HepG2 (cell line): ENCODE data around the gene FXN. TPM values are rescaled to one million over a fixed set of nuclear protein-coding genes. Genes with fewer than 3 reads are reported as not detected.
A peak's percentile ranks its signal among the peaks of the same experiment; 100 is the strongest.

Experiments
- ATAC-seq: fragments of 200-7000 bp; cut with Tn5 transposase; 3 replicates; pipeline ENCODE4 v1.9.1; 2020; ENCODE audit warnings: mild to moderate bottlenecking, moderate library complexity
- BruUV-seq: library from RNA; stranded (reverse); fragments of 400-500 nt; replicated peaks from 2 replicates; lab custom pipeline; 2021; lab: Mats Ljungman, UMichigan
- CTCF ChIA-PET: fragments of 300-600 bp; formaldehyde crosslinking; extraction: SDS; loops from one replicate; lab custom pipeline; 2021; ENCODE audit warnings: low total read pairs, inconsistent platforms, low intra/inter-chr PET ratio; lab: Yijun Ruan, JAX
- POLR2A ChIA-PET: fragments of 350-600 bp; sonication (Branson Sonifier 250); formaldehyde crosslinking; loops from one replicate; lab custom pipeline; 2020; ENCODE audit warnings: antibody characterized with exemption, inconsistent platforms; lab: Yijun Ruan, JAX
- DNase-seq: peaks from one replicate; pipeline ENCODE4 v3.0.0-alpha.2; 2015; ENCODE audit warnings: low spot score
- FAIRE-seq: peaks from 3 replicates; lab custom pipeline; 2011; peaks lifted over from hg19 to GRCh38; lab: Jason Lieb, UNC
- H2AFZ ChIP-seq: one replicate; pipeline ENCODE4 v1.6.1; 2011; ENCODE audit warnings: low read length, inconsistent platforms
- H3K27ac ChIP-seq: fragments of 300-600 bp; 3 replicates; pipeline ENCODE4 v1.8.0; 2011; ENCODE audit warnings: mixed run types, mild to moderate bottlenecking, mixed read lengths, low read length, inconsistent platforms; ENCODE audit not compliant: insufficient read depth; ENCODE audit errors: extremely low read length
- H3K27me3 ChIP-seq, 2 experiments: fragments of 200-600 bp in 1 of 2; 2 replicates in 1 of 2; 3 replicates in 1 of 2; pipeline versions ENCODE4 v1.6.0 to v1.8.0; 2011; ENCODE audit warnings: low read length in 2 of 2, mild to moderate bottlenecking in 2 of 2, moderate library complexity in 2 of 2, inconsistent platforms in 1 of 2; ENCODE audit not compliant: insufficient read depth in 2 of 2, control insufficient read depth in 1 of 2
- H3K36me3 ChIP-seq, 2 experiments: fragments of 200-600 bp in 1 of 2; replicated peaks in 1 of 2; 2 replicates in 1 of 2; 3 replicates in 1 of 2; pipeline versions ENCODE4 v1.5.1 to v1.8.0; 2011; ENCODE audit warnings: low read length in 2 of 2, inconsistent platforms in 1 of 2; ENCODE audit not compliant: insufficient read depth in 2 of 2, control insufficient read depth in 1 of 2
- H3K4me1 ChIP-seq: 2 replicates; pipeline ENCODE4 v1.5.1; 2012; ENCODE audit warnings: low read length, inconsistent platforms; ENCODE audit not compliant: insufficient read depth
- H3K4me2 ChIP-seq: 2 replicates; pipeline ENCODE4 v1.6.0; 2011; ENCODE audit warnings: low read depth, low read length, inconsistent platforms
- H3K4me3 ChIP-seq, 3 experiments: fragments of 200-600 bp in 1 of 3; sonication (generic), shearing (Covaris generic) in 1 of 3; replicated peaks in 1 of 3; 2 replicates each; pipeline ENCODE4 v1.5.1; 2011 to 2016; ENCODE audit warnings: low read length in 3 of 3, inconsistent platforms in 2 of 3, low read depth in 2 of 3, mild to moderate bottlenecking in 2 of 3, control low read depth in 1 of 3, mixed read lengths in 1 of 3; ENCODE audit not compliant: insufficient read depth in 1 of 3
- H3K79me2 ChIP-seq: one replicate; pipeline ENCODE4 v1.6.1; 2011; ENCODE audit warnings: low read length, inconsistent platforms; ENCODE audit not compliant: insufficient read depth
- H3K9ac ChIP-seq: 2 replicates; pipeline ENCODE4 v1.6.0; 2011; ENCODE audit warnings: mild to moderate bottlenecking, low read depth, low read length, inconsistent platforms; ENCODE audit not compliant: insufficient read depth
- H3K9me3 ChIP-seq: 2 replicates; pipeline ENCODE4 v1.5.1; 2012; ENCODE audit warnings: mild to moderate bottlenecking, low read length
- H4K20me1 ChIP-seq: 2 replicates; pipeline ENCODE4 v1.6.0; 2011; ENCODE audit warnings: inconsistent platforms, mild to moderate bottlenecking, low read length, moderate library complexity; ENCODE audit not compliant: insufficient read depth
- CEBPG ChIP-seq: IDR thresholded peaks from 2 replicates; pipeline ENCODE4 v1.6.1; 2016
- FLYWCH1 ChIP-seq: sonication (generic); formaldehyde crosslinking; IDR thresholded peaks from 2 replicates; pipeline ENCODE4 v1.8.1; 2023; ENCODE audit warnings: mild to moderate bottlenecking, missing genetic modification reagents
- HINFP ChIP-seq: sonication (generic); formaldehyde crosslinking; IDR thresholded peaks from 2 replicates; pipeline ENCODE4 v1.4.0; 2020; ENCODE audit warnings: low read depth, mild to moderate bottlenecking, missing genetic modification reagents
- IKZF5 ChIP-seq: IDR thresholded peaks from 2 replicates; pipeline ENCODE4 v1.6.1; 2018; ENCODE audit warnings: missing genetic modification reagents, mild to moderate bottlenecking, missing compliant biosample characterization
- IRF1 ChIP-seq: sonication (generic); formaldehyde crosslinking; IDR thresholded peaks from 2 replicates; pipeline ENCODE4 v1.4.0; 2020; ENCODE audit warnings: low read depth, mild to moderate bottlenecking, missing genetic modification reagents
- KDM2A ChIP-seq: sonication (generic); formaldehyde crosslinking; IDR thresholded peaks from 2 replicates; pipeline ENCODE4 v1.4.0; 2020; ENCODE audit warnings: low read depth, missing genetic modification reagents, borderline replicate concordance
- MBD4 ChIP-seq: IDR thresholded peaks from 2 replicates; pipeline ENCODE4 v1.6.1; 2012; ENCODE audit warnings: low read length, inconsistent platforms, borderline replicate concordance
- PREB ChIP-seq: sonication (generic); formaldehyde crosslinking; IDR thresholded peaks from 2 replicates; pipeline ENCODE4 v1.4.0; 2020; ENCODE audit warnings: missing genetic modification reagents
- REPIN1 ChIP-seq: sonication (generic); formaldehyde crosslinking; IDR thresholded peaks from 2 replicates; pipeline ENCODE4 v1.8.0; 2022; ENCODE audit warnings: missing genetic modification reagents, low read depth, mild to moderate bottlenecking, borderline replicate concordance
- SMARCC2 ChIP-seq: fragments of 450-650 bp; IDR thresholded peaks from 2 replicates; pipeline ENCODE4 v1.6.1; 2017; ENCODE audit warnings: antibody characterized with exemption, mild to moderate bottlenecking
- SOX6 ChIP-seq, 2 experiments: fragments of 450-650 bp in 1 of 2; sonication (generic) in 1 of 2; formaldehyde crosslinking in 1 of 2; IDR thresholded peaks; 2 replicates each; pipeline versions ENCODE4 v1.4.0 to v1.6.1; 2017 to 2020; ENCODE audit warnings: antibody characterized with exemption in 1 of 2, mild to moderate bottlenecking in 1 of 2, missing genetic modification reagents in 1 of 2
- SP4 ChIP-seq: sonication (generic); formaldehyde crosslinking; IDR thresholded peaks from 2 replicates; pipeline ENCODE4 v1.8.1; 2023; ENCODE audit warnings: mild to moderate bottlenecking, missing genetic modification reagents
- STAG1 ChIP-seq: sonication (generic); formaldehyde crosslinking; IDR thresholded peaks from 2 replicates; pipeline ENCODE4 v1.4.0; 2020; ENCODE audit warnings: missing genetic modification reagents
- SYNCRIP ChIP-seq: fragments of 200-400 bp; formaldehyde crosslinking; IDR thresholded peaks from 2 replicates; pipeline ENCODE4 v1.6.1; 2018; ENCODE audit warnings: mild to moderate bottlenecking, low read depth, low read length; ENCODE audit not compliant: insufficient read depth
- TEAD3 ChIP-seq: optimal IDR thresholded peaks from 2 replicates; pipeline ENCODE3; 2016; ENCODE audit warnings: borderline replicate concordance
- THAP11 ChIP-seq: IDR thresholded peaks from 2 replicates; pipeline ENCODE4 v1.6.1; 2016; ENCODE audit warnings: missing biosample characterization, missing genetic modification reagents
- TRIM24 ChIP-seq: sonication (generic); formaldehyde crosslinking; IDR thresholded peaks from 2 replicates; pipeline ENCODE4 v1.8.0; 2022; ENCODE audit warnings: mild to moderate bottlenecking, missing genetic modification reagents
- ZFY ChIP-seq: sonication (generic); formaldehyde crosslinking; IDR thresholded peaks from 2 replicates; pipeline ENCODE4 v1.4.0; 2020; ENCODE audit warnings: missing genetic modification reagents
- ZNF234 ChIP-seq: sonication (generic); formaldehyde crosslinking; conservative IDR thresholded peaks from 2 replicates; pipeline ENCODE4 v1.5.1; 2020; ENCODE audit warnings: mild to moderate bottlenecking, missing genetic modification reagents
- ZNF564 ChIP-seq: sonication (generic); formaldehyde crosslinking; IDR thresholded peaks from 2 replicates; pipeline ENCODE4 v1.8.1; 2023; ENCODE audit warnings: mild to moderate bottlenecking, missing genetic modification reagents
- ZNF652 ChIP-seq: IDR thresholded peaks from 2 replicates; pipeline ENCODE4 v1.6.1; 2016; ENCODE audit warnings: low read depth, borderline replicate concordance
- WGBS: methylation state at CpG from one replicate; pipeline ENCODE4 v1.1.6; 2017; ENCODE audit warnings: low lambda C conversion rate; 5-methylcytosine and 5-hydroxymethylcytosine counted together
- in situ Hi-C: cut with HindIII; loops from 2 replicates; pipeline ENCODE4 v1.10.0; 2017; ENCODE audit warnings: low pct_unique_long_range_greater_than_20kb; ENCODE audit not compliant: extremely low pct_ligation_motif_present
- intact Hi-C: fragments of 100-400 bp; cut with micrococcal nuclease; formaldehyde crosslinking; loops from one replicate; pipeline ENCODE4 v1.10.0; 2022; ENCODE audit not compliant: unreplicated experiment
- polyA plus RNA-seq, 8 experiments: library from polyadenylated mRNA; depleted of rRNA in 3 of 8; stranded (reverse) in 7 of 8; unstranded in 1 of 8; fragments of >200 nt; fragmentation: Illumina TruSeq in 4 of 8; extraction: Trizol in 4 of 8; gene quantifications; 2 replicates each; pipeline versions ENCODE4 v1.2.1 to v1.2.3, GENCODE V29; 2011 to 2016; ENCODE audit warnings: low read depth in 4 of 8, missing spikeins in 1 of 8, mixed read lengths in 1 of 8; ENCODE audit not compliant: insufficient read depth in 1 of 8
- total RNA-seq, 5 experiments: library from RNA; depleted of rRNA; stranded (reverse); fragments of >200 nt; fragmentation: Illumina TruSeq; extraction: Trizol; gene quantifications; 2 replicates each; pipeline ENCODE4 v1.2.3, GENCODE V29; 2016; ENCODE audit warnings: low read depth in 1 of 5

FXN gene
- total and polyA plus RNA-seq, 2 of the 13 experiments (the other 11 are each of a cell fraction or from before 2014, with no cell fraction given): 24.1 to 26.0 TPM

- TF ChIP-seq TRIM24 (CRISPR knock-in tag) (no peak), KDM2A (CRISPR knock-in tag) (no peak), HINFP (no peak), THAP11 (CRISPR knock-in tag) (0 out of 2 replicates have a peak, but pooled peaks have one; percentile 20), PREB (CRISPR knock-in tag) (no peak), REPIN1 (no peak), CEBPG (peak; percentile 59; the same call in 1 of the 2 replicates), STAG1 (CRISPR knock-in tag) (peak; percentile 84), TEAD3 (CRISPR knock-in tag) (peak; percentile 50)
These were observed 8.0 kb upstream of the FXN start (continued) for GRCh38 chr9:69027355-69028097.

- ATAC-seq (no peak), FAIRE-seq (no peak), DNase-seq (no peak)
- Histone ChIP-seq H3K27me3 (no peaks in the 10 kb centered on the region), H3K79me2 (no peaks in the 10 kb centered on the region), H2AFZ (no peak overlapping the region), H3K4me3 (no peak overlapping the region), H3K36me3 (no peaks in the 10 kb centered on the region), H3K9ac (no peak overlapping the region), H4K20me1 (no peaks in the 10 kb centered on the region), H3K4me1 (peaks cover 9% of the 10 kb centered on the region), H3K9me3 (peaks cover 5% of the 10 kb centered on the region), H3K4me2 (no peak overlapping the region), H3K27ac (no peak overlapping the region)
- intact Hi-C loops: loop anchor here (10.0 kb wide), 1 partner anchor 324 kb away; the partner anchor contains the start of gene PIP5K1B
- in situ Hi-C loops: no loop called here
- 91% methylated on average over 2 of the region's 2 CpGs for WGBS
- CTCF ChIA-PET: interaction anchor here (0.6 to 4.6 kb wide), 3 partner anchors 29 to 445 kb away, joined by 3 to 48 read pairs (median 3); no protein-coding TSS in a partner anchor
- POLR2A ChIA-PET: no interaction called here
- no TSS peak for BruUV-seq
- TF ChIP-seq ZNF652 (CRISPR knock-in tag): no peak
- TF ChIP-seq SOX6 (IDR thresholded peaks at IDR 0.05): no peak
- no peak for TF ChIP-seq SOX6 (CRISPR knock-in tag; IDR thresholded peaks at IDR 0.05)
- TF ChIP-seq IKZF5: no peak
- no peak for TF ChIP-seq ZNF234 (CRISPR knock-in tag)
- TF ChIP-seq FLYWCH1: no peak
- no peak for TF ChIP-seq SP4 (CRISPR knock-in tag)
- no peak for TF ChIP-seq MBD4
- no peak for TF ChIP-seq ZNF564 (CRISPR knock-in tag)
- TF ChIP-seq IRF1 (CRISPR knock-in tag): no peak
- no peak for TF ChIP-seq ZFY
- no peak for TF ChIP-seq SYNCRIP
- no peak for TF ChIP-seq SMARCC2
These were observed 6.8 kb upstream of the FXN start for GRCh38 chr9:69028754-69029153.
